DMS79 (cell line): Measurements from ENCODE around the gene CASP6.

Experiments
- DNase-seq: peaks from one replicate; lab custom pipeline; 2025; lab: John Stamatoyannopoulos, UW

The CASP6 gene

DNA sequence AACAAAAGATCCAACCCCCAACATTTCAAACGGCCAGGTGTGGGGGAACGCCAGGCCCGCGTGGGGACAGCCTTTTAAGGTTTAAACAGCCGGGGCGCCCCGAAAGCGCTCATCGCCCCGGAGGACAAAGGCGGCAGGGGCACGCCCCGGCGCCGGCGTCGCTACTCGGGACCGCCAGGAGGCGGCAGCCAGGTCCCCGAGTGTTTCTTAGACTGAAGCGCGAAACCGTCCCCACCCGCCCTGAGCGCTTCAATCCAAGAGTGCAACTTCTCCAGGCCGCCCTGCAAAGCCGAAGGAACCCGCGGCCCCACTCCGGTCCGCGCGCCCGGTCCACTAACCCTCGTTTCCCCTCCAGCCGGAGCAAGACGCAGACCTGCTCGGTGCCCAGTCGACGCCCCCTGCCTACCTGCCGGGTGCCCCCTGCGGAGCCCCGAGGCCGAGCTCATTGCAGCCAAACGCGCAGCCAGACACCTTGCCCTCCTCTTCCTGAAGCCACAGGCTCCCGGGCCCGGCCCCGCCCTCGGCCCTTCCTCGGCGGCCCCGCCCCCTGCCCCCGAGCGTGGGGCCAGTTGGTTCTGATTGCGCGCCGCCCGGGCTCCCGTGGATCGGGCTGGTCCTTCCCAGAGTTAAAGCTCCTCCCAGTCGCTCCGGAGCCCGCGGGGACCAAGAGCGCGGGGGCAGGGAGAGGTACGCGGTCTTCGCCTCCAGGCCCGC lies at the start of gene CASP6:
CASP6 (minus strand) TSS at position 496 of the 714 bp plus-strand sequence; CDS start at position 446, 50 bp downstream.
- DNase-seq, result peak; percentile 20

DNA sequence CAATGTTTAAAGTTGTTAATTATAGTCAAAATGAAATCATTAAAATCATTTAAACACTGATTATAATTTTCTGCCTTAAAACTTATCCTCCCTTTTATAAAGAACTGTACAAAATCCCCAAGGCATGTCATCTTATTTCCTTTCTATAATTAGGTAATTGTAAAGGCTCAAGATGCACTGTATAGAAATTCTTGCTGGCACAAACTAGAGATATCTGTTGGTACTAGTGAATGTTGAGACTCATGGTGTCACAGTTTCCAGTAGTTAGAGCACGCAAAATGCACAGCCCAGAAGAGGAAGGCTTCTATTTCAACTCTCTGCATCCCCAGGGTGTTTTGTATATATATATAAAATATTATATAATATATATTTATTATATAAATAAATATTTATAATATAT lies 49.3 kb upstream of the CASP6 start:
- no peak for DNase-seq

DNA sequence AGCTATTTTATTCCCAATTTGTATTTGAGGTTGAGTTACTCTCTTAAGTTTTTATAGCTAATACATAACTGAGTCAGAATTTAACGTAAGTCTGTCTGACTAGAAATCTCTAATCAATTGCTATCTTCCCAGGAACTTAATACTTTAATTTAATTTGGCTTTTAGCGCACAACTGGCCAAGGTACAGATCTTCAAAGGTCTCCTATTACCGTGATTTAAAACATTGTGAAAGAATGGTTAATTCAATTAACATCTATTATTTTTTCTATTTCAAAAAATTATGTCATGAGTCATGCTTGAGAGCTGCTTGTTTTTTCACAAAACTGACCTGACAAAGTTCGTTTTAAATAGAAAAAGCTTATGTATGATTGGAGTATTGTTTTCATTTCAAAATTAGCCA lies 48.6 kb upstream of the CASP6 start:
- no peak for DNase-seq

DNA sequence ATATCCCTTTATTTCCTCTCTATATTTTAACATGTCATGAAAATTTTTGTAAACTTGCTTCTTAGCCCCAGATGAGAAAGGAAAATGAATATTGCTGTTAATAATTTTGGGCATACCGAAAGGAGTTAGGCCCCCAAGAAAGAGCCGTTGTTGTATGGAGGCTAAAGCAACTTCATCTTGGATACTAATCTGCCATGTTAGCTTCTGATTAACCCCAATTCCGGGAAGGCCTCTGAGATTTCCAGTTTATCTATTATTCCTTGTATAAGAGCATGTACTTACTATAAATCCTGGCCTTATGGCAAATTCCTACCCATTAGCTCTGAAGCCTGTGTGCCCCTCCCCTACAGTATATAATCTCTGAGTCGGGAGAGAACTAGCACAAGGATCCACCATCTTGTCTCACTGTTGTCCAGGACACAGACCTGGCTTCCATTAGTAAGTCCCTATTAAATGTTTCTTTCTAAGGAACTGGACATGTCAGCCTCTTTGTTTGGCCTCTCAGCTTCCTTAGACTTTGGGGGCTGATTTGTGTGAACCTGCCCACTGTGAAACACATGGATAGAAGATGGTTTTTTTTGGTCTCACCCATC lies 47.5 kb upstream of the CASP6 start:
- DNase-seq, result no peak

DNA sequence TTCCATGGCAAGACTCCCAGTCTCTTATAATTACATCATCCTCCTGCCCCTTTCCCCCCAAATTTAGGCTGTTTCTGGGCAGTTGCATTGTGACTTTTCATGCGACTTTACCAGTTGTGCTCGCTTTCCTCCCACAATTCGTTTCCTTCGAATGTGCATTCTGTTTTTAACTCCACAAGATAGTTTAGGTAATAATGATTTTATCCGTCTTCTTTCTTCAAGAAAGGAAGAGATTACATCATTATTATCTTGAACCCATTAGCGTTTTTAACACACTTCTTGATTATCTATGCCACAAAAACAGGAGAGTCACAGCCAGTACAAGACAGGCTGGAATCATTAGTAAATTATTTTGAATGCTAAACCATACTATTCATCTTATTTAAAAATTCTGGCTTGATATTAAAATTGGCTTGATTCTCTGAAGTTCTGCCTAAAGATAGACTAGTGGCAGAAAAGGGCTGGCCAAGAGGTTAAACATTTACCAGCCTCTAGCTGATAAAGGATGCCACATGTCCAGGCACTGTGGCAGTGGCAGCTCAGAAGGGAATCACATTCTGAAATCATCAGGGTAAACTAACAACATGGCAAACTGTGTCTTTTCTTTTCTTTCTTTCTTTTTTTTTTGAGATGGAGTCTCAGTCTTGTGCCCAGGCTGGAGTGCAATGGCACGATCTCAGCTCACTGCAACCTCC lies 46.3 kb upstream of the CASP6 start:
- no peak for DNase-seq

DNA sequence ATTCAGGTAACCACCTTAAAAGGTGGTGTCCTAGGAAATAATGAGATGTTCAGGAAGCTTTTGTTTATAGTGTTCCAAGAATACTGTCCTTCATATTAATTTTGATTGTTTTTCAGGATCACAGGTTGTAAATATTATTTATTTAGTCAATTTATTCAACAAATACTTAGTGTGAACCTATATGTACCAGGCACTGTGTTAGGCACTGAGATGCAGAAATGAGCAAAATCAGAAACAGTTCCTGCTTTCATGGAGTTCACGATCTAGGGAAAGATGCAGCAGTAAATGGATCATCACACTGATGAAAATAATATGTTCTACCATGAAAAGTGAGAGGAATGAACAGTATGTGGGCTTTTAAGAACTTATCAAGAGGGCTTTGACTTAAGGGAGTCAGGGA lies 44.9 kb upstream of the CASP6 start:
- no peak for DNase-seq

DNA sequence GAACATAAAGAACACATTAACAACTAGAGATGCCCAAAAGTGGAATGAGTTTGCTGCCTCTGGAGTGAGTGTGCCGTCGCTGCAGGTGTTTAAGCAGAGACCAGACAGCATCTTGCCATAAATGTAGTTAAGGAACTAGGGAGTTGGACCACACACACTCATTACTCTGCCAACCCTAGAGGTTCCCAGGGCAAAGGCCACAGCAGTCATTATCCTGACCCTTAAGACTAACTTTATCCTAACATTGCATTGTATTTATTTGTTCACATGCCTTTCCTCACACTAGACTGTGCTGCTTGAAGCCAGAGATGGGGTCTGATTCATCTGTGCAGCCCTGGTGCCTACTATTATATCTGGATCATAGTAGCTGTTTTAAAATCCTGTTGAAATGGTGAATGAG lies 43.5 kb upstream of the CASP6 start:
- no peak for DNase-seq

DNA sequence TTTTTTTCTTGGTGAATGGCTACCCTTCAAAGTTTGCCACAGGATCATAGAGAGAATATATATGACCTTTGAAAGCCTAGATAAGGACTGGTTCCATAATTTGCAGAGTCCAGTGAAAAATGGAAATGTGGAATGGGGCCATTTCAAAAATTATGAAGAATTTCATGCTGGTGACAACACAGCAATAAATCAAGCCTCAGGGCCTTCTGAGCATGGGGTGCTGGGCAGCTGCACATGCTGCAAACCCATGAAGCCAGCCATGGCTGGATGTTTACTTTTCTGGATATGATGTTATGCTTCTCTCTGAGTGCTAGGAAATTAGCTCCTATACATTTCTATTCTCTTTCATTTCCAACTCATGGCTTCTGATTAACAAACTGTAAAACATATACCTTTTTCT lies 42.6 kb upstream of the CASP6 start:
- DNase-seq, result no peak

DNA sequence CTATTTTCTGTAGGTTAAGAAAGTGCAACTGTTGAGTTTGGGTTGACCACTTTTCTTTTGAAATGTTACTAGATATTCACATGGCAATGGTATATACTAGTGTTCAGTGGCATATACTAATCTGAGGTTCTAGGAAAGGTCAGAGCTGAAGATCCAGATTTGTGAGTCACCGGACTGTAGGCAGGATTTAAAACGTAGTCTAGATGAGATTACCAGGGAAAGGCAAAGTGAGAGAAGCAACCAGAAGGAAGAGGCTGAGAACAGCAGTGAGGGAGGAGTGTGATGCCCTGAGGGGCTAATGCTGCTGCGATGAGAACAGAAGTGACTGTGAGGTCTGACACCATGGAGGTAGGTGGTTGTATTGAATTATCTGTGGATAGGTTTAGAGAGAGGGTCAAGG lies 36.3 kb upstream of the CASP6 start:
- DNase-seq, result no peak

DNA sequence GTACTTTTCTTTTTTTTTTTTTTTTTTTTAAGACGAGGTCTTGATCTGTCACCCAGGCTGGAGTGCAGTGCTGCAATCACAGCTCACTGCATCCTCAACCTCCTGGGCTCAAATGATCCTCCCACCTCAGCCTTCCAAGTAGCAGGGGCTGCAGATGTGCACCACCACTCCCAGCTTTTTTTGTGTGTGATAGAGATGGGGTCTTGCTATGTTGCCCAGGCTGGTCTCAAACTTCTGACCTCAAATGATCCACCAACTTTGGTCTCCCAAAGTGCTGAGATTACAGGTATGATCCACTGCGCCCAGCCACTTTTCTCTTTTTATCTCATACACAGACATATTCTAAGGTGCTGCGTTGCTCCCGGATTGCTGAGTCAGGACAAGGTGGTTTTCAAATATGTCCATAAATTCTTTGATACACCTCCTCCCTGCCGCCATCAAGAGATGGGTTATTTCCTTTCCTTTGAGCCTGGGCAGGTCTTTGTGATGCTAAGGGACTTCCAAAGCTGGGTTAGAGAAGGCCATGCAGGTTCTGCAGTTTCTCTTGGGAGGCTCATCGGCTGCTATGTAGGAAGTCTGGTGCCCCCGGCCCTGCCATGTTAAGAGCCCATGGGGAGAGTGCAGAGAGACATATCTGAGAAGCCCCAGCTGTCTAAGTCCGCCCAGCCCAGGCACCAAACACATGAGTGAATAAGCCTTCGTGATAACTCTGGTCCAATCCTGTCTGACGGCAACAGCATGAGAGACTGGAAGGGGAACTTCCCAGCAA lies 35.0 kb upstream of the CASP6 start:
- no peak for DNase-seq

DNA sequence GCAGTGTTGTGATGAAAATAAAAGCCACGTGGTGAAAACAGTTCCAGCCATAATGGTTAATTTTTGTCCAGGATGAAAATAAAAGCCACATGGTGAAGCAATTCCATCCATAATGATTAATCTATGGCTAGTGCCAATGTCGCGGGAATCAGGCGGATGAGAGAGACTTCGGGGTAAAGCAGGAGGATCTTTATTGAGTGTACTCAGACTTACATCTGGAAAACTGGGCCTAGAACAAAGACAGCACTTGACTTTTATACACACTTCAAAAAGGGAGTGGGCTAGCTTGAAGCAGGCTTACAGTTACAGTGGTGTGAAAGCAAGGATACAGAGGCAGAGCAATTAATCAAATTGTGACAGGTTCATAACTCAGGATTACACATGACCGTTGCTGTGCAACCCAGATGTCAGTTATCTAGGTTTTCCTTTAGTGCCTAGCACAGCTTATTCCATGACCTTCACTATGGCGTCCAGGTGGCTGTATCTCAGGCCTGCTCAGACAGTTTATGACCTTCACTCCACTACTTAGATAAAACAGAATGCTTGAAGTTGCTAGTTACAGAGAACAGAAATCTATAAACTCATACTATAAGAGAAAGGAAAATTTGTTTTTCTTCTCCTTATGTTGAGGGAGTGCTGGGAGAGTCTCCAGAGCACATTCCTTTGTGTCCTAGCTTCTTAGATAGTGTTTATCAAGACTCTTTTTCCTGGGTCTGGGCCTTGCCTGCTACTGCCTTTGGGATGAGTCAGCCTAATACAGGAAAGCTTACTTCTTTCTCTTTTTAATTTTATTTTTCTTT lies 32.5 kb upstream of the CASP6 start:
- no peak for DNase-seq

DNA sequence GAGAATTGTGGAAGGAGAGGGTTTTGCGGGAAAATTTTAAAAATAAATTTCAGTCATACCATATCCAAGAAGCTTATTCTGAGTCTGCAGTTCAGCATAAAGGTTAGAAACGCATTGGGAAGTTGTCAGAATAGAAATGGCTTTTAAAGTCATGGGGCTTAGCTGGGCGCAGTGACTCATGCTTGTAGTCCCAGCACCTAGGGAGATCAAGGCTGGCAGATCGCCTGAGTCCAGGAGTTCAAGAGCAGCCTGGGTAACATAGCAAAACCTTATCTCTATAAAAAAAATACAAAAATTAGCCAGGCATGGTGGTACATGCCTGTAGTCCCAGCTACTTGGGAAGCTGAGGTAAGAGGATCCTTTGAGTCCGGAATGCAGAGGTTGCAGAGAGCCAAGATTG lies 30.5 kb upstream of the CASP6 start:
- no peak for DNase-seq

DNA sequence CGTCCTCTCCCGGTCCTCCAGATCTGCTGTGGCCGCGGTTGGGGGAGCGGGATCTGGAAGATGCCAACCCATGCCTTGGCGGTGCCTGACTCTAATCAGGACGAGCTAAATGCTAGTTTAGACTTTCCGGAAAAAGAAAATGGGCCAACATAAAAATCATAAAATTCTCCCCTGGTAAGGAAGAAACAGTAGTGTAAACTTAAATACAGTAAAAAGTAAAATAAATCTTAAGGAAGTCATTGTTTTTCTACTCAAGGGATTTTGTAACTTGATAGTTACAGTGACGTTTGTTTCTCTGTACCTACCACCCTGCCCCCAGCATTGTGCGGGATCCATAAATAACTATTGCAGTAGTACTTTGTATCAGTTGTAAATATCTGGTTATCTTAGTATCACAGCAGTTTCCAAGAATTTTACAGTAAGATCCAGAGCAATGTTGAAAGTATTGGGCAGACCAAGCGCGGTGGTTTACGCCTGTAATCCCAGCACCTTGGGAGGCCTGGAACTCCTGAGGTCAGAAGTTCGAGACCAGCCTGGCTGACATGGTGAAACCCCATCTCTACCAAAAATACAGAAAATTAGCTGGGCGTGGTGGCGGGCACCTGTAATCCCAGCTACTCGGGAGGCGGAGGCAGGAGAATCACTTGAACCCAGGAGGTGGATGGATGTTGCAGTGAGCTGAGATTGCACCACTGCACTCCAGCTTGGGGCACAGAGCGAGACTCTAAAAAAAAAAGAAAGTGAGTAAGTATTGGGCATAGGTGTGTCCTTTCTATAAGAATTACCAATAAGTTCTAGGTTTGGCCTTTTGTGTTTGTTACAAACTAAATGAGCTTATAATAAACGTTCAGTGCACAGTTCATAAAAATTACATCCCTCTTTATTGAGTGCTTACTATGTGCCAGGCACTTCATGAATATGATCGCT lies 27.6 kb upstream of the CASP6 start:
- no peak for DNase-seq

DNA sequence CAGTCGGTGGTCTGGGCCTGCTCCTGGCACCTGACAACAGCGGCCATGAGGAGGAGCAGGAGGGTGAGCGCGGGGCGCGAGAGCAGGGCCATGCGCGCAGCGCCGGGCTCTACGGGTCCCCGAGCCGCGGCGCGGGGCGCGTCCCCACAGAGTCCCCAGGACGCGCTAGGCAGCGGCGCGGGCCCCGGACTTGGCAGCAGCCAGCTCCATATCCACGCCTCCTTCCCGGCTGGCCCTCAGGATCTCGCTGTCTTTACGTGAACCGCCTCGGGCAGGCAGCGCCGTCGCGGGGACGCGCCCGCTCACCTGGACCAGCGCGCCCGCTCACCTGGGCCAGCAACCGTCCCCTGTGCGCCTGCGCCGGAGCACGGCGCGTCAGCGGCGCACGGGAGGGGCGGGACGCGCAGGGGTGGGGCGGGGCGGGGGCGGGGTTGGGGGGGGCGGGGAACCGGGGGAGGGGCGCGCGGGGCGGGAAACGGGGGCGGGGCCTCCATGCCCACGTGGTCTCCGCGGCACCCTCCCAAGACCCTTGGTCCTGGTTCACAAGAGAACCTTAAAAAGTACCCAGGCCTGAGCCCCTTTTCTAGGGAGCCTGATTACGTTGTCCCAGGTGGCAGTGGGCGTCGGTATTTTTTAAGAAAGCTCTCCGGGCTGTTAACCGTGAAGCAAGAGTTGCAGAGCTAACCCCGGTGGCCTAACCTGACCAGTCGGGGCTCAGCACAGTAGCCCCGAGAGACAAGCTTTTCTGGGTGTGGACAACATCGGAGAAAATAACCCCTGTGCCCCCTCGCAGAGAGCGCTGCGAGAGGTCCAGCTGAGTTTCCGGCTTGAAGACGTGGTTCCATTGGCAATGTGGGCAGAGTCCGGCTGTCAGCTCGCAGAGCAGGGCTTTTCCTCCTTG lies 26.7 kb upstream of the CASP6 start, which contains the start of gene PLA2G12A:
PLA2G12A (minus strand) TSS at position 353 of the 901 bp plus-strand sequence; CDS start at position 92, 261 bp downstream.
- DNase-seq, result peak; percentile 18

DNA sequence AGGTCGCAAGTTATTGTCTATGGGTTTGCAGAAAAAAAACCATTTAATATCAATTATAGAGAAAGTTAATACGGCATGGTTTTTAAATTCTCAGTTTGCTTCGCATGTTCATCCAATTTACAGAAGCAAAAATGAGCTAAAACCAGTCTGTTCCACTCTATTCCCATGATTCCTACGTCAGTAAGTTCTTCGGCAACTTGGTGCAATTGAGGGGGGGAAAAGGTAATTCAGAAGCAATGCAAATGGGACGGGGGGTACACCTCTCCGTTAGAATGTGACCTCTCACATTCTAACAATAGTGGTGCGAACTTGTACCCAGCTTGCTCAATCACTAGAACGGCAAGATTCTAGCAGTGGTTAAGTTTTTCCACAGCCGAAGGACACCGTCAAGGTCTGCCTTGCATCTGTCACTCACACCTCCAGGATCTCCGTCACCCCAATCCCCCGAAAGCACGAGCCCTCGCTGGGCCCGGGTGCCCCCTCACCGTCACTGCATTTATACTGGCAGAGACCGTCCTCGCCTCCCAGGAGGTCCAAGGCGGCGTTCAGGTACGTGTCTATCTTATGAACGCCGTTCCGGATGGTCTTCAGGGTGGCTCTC lies 26.0 kb upstream of the CASP6 start:
- DNase-seq, result no peak

DNA sequence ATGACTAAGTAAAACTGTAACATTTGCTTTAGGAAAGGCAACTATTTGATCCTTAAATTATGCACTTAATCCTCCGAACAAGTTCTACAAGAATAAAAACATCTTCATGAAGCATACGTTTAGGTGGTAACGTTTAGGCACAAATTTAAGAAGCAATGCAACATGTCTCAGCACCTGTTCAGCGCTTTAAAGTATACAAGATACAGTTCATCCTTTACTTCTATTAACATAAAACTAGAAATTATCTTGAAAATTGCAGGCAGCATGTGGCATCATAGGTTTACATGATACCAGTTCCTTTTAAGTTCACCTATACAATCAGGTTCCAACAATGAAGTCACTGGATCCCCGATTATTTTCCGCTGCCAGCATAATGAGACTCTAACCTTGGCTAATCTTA lies 25.1 kb upstream of the CASP6 start:
- no peak for DNase-seq

DNA sequence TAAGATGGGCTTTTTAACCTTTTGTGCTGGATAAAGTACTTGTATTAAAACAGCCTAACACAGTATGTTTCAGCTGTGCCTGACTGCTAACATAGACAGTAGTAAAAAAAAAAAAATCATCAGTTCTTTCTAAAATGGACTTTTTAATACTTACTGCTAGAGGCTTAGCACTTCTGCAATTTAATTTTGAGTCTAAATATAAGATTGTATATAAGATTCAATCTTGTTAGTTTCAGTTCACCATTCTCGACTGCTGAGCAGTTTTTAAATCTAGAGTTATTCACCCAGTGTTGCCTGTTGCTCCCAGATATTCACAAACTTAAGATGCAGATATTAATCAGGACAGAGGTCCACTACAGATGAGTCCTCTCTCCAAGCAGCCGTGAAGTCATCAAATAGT lies 19.9 kb upstream of the CASP6 start:
- no peak for DNase-seq

DNA sequence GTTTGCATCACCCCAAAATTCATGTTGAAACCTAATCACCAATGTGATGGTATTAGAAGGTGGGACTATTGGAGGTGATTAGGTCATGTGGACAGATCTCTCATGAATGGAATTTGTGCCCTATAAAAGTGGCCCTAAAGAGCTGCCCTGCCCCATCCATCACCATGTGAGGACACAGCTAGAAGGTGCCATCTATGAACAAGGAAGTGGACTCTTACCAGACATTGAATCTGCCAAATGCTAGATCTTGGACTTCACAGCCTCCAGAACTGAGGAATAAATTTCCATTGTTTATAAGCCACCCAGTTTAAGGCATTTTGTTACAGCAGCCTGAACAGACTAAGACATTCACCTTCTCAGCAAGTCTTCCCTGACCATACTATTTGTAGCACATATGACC lies 19.1 kb upstream of the CASP6 start:
- no peak for DNase-seq

DNA sequence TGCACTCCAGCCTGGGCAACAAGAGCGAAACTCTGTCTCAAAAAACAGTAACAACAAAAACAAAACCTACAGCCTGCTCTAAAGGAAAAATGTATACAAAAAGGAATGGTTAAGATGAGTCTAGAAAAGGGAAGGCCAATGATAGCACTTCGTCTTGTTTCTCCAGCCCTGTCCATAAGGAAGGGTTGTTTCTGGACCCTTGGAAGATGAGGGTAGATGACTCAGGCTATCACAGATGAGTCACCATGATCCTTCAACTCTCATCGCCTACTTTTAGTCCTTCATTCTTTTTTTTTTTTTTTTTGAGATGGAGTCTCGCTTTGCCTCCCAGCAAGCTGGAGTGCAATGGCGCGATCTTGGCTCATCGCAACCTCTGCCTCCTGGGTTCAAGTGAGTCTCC lies 17.8 kb upstream of the CASP6 start:
- no peak for DNase-seq
